ENCODE data around the gene BSN.
A peak's percentile ranks its signal among the peaks of the same experiment; 100 is the strongest.

BSN gene

DNA sequence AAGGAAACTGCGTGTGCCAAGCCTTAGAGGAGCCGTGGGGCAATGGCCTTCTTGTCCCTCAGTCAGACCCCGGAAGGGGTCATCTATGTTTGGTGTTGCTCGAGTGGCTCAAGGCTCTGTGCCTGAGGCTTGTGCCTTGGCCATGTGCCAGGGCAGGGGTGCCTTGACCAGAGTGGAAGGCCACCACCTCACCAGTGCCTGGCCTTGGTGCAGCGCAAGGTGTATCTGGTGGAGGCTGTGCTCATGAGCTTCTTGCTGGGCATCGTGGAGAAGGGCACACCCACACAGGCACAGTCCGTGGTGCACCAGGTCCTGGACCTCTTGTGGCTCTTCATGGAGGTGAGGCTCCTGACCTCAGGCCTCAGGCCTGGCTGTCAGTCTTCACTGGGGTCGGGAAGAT lies 145.7 kb downstream of the BSN start:
- TF ChIP-seq, protein P1, sequence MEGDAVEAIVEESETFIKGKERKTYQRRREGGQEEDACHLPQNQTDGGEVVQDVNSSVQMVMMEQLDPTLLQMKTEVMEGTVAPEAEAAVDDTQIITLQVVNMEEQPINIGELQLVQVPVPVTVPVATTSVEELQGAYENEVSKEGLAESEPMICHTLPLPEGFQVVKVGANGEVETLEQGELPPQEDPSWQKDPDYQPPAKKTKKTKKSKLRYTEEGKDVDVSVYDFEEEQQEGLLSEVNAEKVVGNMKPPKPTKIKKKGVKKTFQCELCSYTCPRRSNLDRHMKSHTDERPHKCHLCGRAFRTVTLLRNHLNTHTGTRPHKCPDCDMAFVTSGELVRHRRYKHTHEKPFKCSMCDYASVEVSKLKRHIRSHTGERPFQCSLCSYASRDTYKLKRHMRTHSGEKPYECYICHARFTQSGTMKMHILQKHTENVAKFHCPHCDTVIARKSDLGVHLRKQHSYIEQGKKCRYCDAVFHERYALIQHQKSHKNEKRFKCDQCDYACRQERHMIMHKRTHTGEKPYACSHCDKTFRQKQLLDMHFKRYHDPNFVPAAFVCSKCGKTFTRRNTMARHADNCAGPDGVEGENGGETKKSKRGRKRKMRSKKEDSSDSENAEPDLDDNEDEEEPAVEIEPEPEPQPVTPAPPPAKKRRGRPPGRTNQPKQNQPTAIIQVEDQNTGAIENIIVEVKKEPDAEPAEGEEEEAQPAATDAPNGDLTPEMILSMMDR (IDR thresholded peaks at IDR 0.05; ENCODE audit: low read depth, low read length) = no peak
- H3K27ac ChIP-seq = no peak overlapping the region
- H3K9me3 ChIP-seq (ENCODE audit: severe bottlenecking) = no peaks in the 10 kb centered on the region
- DNase-seq = no peak
- no peaks in the 10 kb centered on the region for H3K27me3 ChIP-seq (ENCODE audit: insufficient read depth, low read depth, severe bottlenecking)
- H3K4me3 ChIP-seq (ENCODE audit: low read depth, low read length) = no peak overlapping the region
- H3K36me3 ChIP-seq = peaks cover 8% of the 10 kb centered on the region

DNA sequence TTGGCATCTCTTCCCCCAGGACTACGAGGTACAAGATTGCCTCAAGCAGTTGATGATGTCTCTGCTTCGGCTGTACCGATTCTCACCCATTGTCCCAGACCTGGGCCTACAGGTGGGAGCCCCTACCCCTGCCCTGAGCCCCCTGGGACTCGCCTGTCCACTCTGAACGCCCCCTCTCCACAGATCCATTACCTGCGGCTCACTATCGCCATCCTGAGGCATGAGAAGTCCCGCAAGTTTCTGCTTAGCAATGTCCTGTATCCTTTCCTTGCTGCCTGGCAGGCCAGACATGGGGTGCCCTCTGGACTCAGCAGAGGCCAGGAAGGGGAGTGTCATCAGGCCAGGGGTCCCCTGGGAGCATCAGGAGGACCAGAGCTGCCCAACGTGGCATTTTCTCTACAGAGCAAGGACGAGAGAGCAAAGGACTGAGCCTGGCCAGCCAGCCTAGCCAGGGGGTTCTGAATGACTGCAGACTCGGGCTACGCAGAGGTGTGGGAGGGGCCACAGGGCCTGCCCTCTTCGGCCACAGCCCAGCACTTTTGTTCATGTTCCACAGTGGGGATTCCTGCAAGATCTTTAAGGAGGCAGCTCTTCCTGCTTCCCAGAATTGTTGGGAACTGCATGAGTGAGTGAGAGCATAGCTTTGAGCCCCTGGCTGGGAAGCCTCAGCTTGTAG lies 146.3 kb downstream of the BSN start:
- Histone ChIP-seq H3K27ac (no peak overlapping the region), H3K27me3 (ENCODE audit: insufficient read depth, low read depth, severe bottlenecking) (no peaks in the 10 kb centered on the region), H3K4me3 (ENCODE audit: low read depth, low read length) (no peak overlapping the region), H3K9me3 (ENCODE audit: severe bottlenecking) (no peaks in the 10 kb centered on the region), H3K36me3 (peaks cover 9% of the 10 kb centered on the region)
- no peak for DNase-seq
- TF ChIP-seq, protein P1 (IDR thresholded peaks at IDR 0.05; ENCODE audit: low read depth, low read length) = peak; percentile 39; the same call in 1 of the 2 replicates

DNA sequence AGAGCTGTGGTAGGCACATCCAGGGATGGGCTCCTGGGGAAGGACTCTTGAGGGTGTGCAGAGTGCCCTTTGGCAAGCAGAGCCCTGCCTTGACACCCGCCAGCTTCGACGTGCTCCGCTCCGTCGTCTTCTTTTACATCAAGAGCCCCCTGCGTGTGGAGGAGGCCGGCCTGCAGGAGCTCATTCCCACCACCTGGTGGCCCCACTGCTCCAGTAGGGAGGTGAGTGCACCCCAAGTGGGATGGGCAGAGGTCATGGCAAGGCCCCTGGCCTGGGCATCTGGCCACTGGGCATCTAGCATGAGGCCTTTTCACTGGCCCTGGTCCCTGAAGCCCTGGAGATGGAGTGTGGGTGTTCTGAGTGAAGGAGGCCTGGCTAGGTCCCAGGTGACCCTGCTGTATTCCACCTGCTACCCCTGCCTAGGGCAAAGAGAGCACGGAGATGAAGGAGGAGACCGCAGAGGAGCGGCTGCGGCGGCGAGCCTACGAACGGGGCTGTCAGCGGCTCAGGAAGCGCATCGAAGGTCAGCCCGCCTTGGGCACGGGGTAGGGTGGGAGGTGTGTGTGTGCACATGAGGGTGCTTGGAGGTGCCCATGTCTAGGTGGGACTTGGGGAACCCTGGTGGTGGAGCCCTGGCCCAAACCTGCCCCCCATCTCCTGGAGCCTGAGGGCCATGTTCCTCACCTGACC lies 147.3 kb downstream of the BSN start:
- TF ChIP-seq, protein P1 (IDR thresholded peaks at IDR 0.05; ENCODE audit: low read depth, low read length) = peak; percentile 70
- Histone ChIP-seq H3K4me3 (ENCODE audit: low read depth, low read length) (no peak overlapping the region), H3K27ac (no peak overlapping the region), H3K9me3 (ENCODE audit: severe bottlenecking) (no peaks in the 10 kb centered on the region), H3K36me3 (peaks cover 12% of the 10 kb centered on the region), H3K27me3 (ENCODE audit: insufficient read depth, low read depth, severe bottlenecking) (no peaks in the 10 kb centered on the region)
- DNase-seq = peak; percentile 55

DNA sequence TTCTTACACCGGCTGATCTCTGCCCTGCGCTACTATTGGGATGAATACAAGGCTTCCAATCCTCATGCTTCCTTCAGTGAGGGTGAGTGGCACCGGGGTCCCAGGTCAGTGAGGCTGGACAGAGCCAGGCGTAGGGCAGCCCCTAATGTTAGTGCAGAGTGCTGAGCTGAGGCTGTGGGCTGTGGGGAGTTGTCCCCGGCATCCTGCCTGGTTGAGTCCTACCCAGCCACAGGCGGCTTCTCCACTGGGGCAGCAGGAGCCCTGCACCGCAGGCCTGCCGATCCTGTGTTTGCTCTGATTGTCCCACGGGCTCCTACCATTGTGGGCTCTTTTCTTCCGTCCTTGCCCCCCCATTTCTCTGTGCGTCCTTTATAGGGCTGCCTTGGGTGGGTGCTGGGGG lies 148.4 kb downstream of the BSN start:
- DNase-seq = no peak
- no peak overlapping the region for H3K4me3 ChIP-seq (ENCODE audit: low read depth, low read length)
- H3K9me3 ChIP-seq (ENCODE audit: severe bottlenecking) = no peaks in the 10 kb centered on the region
- peaks cover 12% of the 10 kb centered on the region for H3K36me3 ChIP-seq
- H3K27ac ChIP-seq = no peak overlapping the region
- no peaks in the 10 kb centered on the region for H3K27me3 ChIP-seq (ENCODE audit: insufficient read depth, low read depth, severe bottlenecking)
- TF ChIP-seq, protein P1 (IDR thresholded peaks at IDR 0.05; ENCODE audit: low read depth, low read length) = no peak

DNA sequence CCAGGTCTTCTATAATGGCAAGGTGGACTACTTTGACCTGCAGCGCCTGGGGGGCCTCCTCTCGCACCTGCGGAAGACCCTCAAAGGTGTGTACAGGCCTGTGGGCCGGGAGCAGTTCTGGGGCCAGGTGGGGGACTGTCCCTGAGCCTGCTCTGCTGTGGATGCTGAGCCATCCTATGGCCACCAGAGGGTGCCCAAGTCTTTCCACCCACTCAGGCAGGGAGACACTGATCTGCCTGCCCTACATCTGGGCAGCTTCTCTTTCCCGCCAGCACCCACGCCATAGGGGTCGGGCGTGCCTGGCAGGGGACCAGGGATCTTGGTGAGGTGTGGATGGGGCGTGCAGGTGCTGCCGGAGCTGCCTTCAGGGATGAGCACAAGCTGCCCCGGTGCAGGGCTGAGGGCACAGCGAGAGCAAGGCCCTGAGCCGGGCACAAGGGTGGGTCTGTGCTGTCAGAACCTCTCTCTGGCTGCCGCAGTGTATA lies 149.2 kb downstream of the BSN start:
- 0 out of 2 replicates have a peak overlapping the region, but pooled peaks have one; percentile 3 for H3K27ac ChIP-seq
- TF ChIP-seq, protein P1 (IDR thresholded peaks at IDR 0.05; ENCODE audit: low read depth, low read length) = peak; percentile 95
- DNase-seq = peak; percentile 76

More for the DNA sequence above, 149.2 kb downstream of the BSN start:
- Histone ChIP-seq H3K27me3 (ENCODE audit: insufficient read depth, low read depth, severe bottlenecking) (no peaks in the 10 kb centered on the region), H3K4me3 (ENCODE audit: low read depth, low read length) (no peak overlapping the region), H3K9me3 (ENCODE audit: severe bottlenecking) (no peaks in the 10 kb centered on the region), H3K36me3 (peaks cover 12% of the 10 kb centered on the region)
